Fibroblast of the conjunctiva (primary cell): ENCODE results near the gene BRD9.
"Not testable (repeated sequence)": the region's sequence is repeated elsewhere in the genome, so short reads cannot be mapped to it uniquely, and the experiment has no call there.

Experiments used
- DNase-seq: peaks from one replicate; pipeline ENCODE4 v3.0.0-alpha.2; 2010; ENCODE audit warnings: low read depth

Gene BRD9

GRCh38 chr5:856531-857425, 35.8 kb downstream of the BRD9 start:
- no peak for DNase-seq

GRCh38 chr5:855771-856530, 36.6 kb downstream of the BRD9 start:
- no peak for DNase-seq

- no peak for DNase-seq
Measured at GRCh38 chr5:854966-855743, 37.4 kb downstream of the BRD9 start.

- no peak for DNase-seq
Measured at GRCh38 chr5:854217-854616, 38.4 kb downstream of the BRD9 start.

- DNase-seq: not testable (repeated sequence)
Measured at GRCh38 chr5:853416-854090, 39.0 kb downstream of the BRD9 start.

- no peak for DNase-seq
Measured at GRCh38 chr5:852431-853401, 39.9 kb downstream of the BRD9 start.

GRCh38 chr5:852018-852417, 40.6 kb downstream of the BRD9 start:
- DNase-seq: no peak

GRCh38 chr5:851553-851952, 41.0 kb downstream of the BRD9 start:
- no peak for DNase-seq

- DNase-seq: no peak
Measured at GRCh38 chr5:851076-851475, 41.5 kb downstream of the BRD9 start.

GRCh38 chr5:850511-851006, 42.0 kb downstream of the BRD9 start, which contains the start of gene ZDHHC11:
Gene ZDHHC11, minus strand, starts transcription at chr5:850986. Its CDS starts 384 bp downstream, at chr5:850602.
- DNase-seq: no peak

GRCh38 chr5:849651-850301, 42.8 kb downstream of the BRD9 start:
- no peak for DNase-seq

- no peak for DNase-seq
Measured at GRCh38 chr5:848671-849111, 43.9 kb downstream of the BRD9 start.

GRCh38 chr5:847736-848135, 44.9 kb downstream of the BRD9 start:
- not testable (repeated sequence) for DNase-seq

- DNase-seq: not testable (repeated sequence)
Measured at GRCh38 chr5:847212-847611, 45.4 kb downstream of the BRD9 start.

GRCh38 chr5:846602-847091, 46.0 kb downstream of the BRD9 start:
- DNase-seq: not testable (repeated sequence)

GRCh38 chr5:845676-846601, 46.7 kb downstream of the BRD9 start:
- not testable (repeated sequence) for DNase-seq

GRCh38 chr5:845031-845675, 47.4 kb downstream of the BRD9 start:
- DNase-seq: not testable (repeated sequence)

GRCh38 chr5:844426-844825, 48.2 kb downstream of the BRD9 start:
- not testable (repeated sequence) for DNase-seq
